NCI-H128 (cell line): ENCODE data around the gene ABLIM2.
"Not testable (repeated sequence)": the region's sequence is repeated elsewhere in the genome, so short reads cannot be mapped to it uniquely, and the experiment has no call there.

Experiments used
- DNase-seq: peaks from one replicate; lab custom pipeline; 2025; ENCODE audit not compliant: unreplicated experiment; lab: John Stamatoyannopoulos, UW

The ABLIM2 gene

DNA sequence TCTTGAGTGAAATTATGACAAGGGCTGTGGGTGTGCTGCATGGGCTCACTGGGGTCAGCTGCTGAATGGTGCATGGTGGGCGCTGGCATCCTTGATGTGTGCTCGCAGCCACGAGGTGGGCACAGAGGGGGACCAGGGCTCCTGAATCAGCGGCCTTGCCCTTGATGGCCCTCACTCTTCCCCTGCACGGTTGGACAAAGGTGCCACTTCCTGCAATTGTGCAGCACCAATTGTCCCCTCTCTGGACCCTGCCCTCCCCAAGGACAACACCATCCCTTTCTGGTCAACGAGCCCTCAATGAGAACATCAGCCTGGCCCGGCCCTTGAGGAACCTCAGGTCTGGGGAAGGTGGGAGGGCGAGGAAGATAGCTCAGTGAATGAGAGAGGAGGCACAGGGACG is 16.1 kb downstream of the ABLIM2 start:
- DNase-seq, result no peak

DNA sequence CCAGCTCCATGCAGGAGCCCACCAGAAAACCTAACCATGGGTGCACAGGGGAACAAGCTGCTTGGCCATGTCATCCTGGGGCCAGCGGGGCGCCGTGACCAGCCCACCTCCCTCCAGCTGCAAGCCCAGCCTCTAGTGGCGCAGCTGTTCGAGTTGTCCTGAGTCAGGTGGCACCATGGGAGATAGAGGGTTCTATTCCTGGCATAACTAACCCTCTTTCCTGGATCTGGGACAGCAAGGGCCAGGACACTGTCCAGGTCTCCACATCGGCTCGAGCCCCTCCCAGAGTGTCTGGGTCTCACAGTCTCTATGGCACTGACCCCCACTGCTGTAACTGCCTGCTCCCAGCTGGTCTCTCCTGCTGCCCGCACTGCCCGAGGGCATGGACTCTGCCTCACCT is 16.7 kb downstream of the ABLIM2 start:
- no peak for DNase-seq

DNA sequence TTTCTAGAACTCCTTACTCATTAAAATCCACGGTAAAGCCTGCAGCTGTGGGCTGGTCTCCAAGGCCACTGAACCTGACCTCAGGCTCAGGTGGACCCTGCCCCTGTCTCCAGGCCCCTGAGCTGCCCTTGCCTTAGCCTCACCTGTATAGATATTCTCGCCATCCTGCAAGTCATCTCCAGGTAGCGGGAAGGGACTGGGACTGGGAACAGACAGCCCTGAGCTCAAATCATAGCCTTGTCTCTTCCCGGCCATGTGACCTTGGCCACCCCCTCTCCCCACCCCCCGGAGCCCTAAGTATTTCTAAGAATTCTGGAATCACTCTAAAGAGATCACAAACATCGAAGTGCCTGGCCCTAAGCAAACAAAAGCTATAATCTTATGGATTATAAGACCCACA is 17.7 kb downstream of the ABLIM2 start:
- DNase-seq, result no peak

DNA sequence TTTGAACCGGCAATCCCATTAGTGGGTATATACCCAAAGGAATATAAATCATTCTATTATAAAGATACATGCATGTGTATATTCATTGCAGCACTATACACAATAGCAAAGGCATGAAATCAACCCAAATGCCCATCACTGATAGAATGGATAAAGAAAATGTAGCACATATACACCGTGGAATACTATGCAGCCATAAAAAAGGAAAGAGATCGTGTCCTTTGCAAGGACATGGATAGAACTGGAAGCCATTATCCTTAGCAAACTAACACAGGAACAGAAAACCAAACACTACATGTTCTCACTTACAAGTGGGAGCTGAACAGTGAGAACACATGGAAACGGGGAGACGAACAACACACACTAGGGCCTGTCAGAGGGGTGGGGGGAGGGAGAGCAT is 18.9 kb downstream of the ABLIM2 start:
- not testable (repeated sequence) for DNase-seq

DNA sequence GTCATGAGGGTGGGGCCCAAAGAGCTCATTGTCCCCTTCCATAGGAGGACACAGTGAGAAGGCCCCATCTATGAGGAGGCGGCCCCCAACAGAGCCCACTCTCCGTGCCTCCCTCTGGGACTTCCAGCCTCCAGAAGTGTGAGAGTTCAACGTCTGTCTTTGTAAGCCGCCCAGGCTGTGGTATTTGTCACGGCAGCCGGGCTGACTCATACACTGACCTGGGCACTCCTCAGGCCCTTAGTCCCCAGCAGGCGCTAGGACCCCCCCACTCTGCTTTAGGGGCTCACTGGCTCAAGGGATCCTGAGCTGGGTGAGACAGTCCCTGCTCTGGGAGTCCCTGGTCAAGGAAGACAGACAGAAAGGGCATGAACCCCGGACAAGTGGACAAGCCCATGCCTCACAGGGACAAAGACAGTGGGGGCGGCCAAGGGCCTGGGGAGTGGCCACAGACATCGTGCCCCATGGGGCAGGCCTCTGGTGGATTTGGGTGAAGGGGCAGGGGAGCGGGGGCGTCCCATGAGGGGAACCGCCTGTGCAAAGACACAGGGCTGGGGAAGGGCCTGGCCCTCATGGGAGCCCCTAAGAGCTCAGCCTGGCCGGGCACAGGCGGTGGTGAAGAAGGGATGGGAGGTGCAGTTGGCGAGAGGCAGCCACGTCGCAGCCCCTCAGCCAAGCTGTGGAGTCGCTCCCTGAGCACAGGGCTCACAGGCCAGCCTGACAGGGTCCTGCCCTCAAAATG is 21.5 kb downstream of the ABLIM2 start:
- no peak for DNase-seq

DNA sequence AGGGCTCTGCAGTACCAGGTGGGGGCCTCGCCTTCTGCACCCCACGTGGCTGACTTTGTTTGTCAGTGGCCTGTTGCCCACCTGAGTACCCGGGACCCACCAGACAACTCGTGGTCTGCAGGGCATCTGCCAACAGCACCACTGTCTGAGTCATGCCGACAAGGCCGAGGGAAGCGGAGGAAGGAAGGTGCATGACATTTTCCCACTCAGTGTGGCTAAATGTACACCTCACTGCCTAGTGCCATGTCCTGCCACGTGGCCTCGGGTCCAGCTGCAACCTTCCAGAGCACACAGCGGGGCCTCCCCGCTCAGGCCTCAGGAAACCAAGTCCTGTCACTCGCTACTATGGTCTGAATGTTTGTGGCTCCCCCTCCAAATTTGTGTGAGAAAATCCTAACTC is 22.1 kb downstream of the ABLIM2 start:
- DNase-seq, result no peak

DNA sequence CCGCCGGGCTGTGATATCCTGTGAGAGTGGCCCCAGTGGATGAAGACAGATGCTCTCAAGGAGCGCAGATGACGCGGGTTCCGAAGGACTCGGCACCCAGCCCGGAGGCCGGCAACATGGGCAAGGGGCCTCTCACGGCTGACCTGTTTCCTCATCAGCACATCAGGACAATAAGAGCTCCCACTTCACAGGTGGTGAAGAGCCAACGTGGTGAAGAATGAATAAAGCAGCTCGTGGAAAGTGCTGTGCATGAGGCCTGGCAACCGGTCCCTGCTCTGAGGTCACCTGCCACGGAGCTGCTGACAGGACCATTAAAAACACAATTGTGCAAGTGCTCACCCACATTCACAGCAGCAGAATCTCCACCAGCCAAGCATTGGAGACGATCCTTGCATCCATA is 22.9 kb downstream of the ABLIM2 start:
- no peak for DNase-seq

DNA sequence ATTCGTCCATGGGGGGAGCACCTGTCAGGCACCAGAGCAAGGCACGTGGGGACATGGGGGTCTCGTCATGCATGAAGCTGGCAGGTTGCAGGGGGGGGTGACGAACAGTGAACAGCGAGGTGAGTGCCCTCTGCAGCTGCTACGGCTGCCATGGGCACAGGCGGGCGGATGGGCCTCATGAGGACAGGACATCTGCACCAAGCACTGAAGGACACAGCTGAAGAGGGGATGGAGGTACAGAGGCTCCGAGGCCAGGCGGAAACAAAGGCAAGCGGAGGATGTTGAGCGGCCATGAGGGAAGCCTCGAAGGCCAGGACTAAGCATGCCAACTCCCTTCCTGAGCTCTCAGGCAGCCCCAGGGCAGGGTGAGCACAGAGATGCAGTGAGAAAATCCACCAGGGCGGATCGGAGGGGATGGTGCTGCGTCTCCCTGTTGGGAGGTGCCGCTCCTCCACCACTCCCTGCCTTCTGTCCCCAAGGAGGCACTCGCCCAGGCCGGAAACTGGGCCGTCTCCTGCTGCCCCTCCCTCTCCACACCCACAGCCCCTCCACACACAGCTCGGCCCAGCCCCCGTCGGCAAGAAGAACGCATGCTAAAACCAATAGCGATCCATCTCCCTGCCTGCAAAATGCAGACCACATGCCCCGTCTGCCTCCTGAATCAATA is 24.6 kb downstream of the ABLIM2 start:
- DNase-seq, result no peak

DNA sequence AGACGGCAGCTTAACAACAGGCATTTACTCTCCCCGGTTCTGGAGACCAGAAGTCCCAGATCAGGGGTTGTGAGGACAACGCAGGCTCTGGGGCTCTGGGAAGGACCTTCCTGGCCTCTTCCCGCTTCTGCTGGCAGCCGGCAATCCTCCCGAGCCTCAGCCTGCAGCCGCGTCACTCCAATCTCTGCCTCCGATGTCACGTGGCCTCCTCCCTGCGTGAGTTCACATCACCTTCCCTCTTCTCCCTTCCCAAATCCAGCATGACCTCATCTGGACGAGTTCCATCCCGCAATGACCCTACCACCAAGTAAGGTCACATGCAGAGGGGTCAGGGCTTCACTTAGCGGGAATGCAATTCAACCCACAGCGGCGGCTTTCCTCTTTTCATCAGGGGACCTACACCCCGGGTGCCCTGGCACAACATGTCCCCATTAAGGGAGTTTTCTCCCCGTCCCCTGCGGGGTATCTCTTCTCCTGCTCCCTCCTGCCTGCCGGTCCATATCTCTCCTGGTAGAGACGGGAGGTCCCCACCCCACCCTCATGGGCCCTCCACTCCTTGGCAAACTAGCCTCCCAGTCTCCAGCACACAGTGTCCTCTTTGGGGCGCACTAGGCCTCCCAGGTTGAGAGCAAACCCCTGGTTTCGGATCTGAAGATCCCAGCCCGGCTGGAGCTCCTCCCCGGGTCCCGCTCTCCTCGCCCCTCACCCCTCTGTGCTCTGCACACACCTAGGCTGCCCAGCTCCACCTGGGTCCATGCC is 25.5 kb downstream of the ABLIM2 start:
- no peak for DNase-seq

DNA sequence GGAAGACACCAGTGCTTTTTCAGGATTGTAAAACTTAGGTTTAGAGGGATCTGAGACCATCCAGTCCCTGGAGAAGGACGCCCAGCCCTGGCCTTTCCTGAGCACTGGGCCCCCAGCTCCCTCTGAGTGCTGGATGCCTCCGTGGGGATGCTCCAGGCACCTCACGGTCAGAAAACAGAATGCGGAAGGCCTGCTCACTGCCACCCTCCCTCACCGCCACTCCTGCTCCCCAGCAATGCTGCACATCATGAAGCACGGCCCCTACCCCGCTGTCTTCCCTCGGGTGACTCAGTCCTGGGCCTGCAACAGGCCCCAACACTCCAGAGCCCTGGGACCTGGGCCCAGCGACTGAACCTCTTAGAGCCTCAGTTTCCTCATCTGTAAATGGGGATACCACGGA is 26.2 kb downstream of the ABLIM2 start:
- no peak for DNase-seq

DNA sequence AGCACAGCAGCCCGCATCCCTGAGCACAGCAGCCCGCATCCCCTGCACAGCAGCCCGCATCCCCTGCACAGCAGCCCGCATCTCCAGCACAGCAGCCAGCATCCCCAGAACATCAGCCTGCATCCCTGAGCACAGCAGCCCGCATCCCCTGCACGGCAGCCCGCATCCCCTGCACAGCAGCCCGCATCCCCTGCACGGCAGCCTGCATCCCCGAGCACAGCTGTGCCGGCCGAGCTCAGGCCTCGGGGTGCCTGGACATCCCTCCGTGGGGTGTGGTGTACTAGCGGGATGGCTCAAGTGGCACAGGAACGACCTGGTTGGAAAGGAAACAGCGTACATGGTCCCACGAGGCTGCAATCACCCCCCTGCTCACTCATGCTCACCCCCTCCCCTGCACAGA is 26.8 kb downstream of the ABLIM2 start:
- DNase-seq, result no peak

DNA sequence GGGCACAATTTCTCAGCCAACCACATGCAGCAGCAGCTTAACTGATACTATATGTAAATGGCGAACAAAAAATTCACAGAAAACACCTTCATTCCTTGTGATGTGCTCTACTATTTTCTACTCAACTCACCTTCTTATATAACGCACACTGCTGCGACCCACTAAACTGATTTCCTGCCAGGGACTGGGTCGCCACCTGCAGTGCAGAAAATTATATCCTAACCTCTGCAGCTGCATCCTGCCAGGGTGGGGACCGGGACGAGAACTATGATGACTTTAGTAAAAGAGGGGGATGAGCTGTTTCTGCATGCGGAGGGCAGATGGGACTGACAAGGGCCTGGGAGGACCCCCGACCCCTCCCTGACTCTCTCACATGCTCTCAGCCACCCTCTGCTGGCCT is 27.4 kb downstream of the ABLIM2 start:
- no peak for DNase-seq

DNA sequence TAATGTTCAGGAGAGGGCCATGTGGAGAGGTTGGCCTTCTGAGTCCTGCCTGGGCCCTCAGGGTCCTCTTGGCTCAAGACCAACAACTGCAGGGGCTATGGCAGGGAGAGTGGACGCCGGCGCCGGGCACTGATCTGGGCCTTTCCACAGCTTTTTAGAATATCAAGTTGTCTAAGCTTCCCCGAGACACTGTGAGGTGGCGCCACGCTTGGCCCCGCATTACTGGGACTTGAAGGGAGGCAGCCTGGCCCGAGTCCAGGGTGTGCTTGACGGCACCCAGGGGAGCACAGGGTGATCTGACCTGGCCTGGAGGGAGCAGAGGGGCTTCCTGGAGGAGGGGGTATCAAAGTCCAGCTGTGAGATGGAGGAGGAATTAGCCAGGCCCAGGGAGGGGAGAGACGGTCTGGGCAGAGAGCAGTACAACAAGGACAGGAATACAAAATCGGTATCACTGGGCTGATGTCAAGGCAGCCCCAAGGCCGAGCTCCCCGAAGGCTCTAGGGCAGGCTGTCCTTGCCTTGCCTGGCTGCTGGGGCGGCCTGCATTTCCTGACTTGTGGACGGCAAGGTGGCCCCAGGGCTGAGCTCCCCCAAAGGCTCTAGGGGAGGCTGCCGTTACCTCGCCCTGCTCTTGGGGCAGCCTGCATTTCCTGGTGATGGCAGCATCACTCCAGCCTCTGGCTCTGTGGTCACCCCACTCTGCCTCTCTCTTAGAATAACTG is 28.1 kb downstream of the ABLIM2 start:
- DNase-seq, result no peak

DNA sequence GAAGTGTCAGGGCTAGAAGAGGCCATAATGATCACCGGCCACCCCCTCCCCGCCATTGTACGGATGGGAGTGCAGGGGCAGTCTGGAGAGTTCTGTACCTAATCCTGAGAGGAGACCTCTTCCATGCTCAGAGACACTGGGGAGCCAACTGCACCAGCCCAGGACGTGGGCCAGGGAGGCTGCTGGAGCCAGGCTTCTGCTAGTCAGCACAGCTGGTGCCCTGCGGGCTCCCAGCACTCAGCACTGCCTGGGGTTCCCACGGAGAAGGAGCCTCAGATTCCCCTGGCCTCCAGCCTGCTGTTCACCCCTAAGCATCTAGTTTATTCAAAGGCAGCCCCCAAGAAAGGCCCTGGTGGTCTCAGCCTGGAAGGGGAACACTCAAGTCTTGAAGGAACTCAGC is 28.8 kb downstream of the ABLIM2 start:
- no peak for DNase-seq

DNA sequence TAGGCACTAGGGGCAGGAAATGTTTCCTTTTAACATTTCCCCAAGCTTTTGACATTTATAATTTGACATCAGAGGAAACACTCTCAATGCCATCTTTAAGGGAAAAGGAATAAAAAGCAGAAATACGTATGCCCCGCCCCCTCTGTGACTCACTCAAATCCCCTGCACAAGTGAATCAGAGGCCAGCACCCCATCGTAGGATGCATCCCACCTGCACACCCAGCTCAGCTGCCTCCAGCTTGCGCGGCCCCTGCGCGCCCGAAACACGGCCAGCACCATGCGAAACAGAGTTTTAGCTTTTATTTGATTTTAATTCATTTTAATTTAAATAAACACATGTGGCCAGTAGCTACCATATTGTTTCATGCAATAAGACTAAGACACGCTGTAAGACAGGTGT is 29.5 kb downstream of the ABLIM2 start:
- DNase-seq, result no peak

DNA sequence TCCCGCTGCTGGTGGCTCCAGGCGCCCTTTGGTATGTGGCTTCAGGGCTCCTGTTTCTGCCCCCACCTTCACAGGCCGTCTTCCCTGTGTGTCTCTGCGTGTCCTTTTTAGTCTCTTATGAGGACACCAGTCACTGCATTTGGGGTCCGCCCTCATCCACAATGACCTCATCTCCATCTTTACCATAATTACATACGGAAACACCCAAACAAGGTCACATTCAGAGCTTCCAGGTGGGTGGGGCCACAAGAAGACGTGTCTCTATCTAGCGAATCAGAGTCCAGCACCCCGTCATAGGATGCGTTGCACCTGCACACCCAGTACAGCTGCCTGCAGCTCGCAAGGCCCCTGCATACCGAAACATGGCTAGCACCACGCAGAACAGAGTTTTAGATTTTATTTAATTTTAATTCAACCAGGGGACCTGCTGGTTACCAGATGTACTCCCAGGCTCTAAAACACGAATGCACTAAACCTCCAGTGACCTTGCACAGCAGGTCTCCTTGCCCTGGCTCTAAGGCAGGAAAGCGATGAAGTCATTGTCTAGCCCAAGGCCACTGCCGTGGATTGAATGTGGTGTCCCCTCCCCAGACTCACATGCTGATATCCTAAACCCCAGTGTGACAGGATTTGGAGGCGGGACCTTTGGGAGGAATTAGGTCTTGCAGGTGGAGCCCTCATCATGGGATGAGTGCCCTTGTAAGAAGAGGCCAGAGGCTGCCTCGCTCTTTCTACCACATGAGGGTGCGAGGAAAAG is 30.3 kb downstream of the ABLIM2 start:
- no peak for DNase-seq

DNA sequence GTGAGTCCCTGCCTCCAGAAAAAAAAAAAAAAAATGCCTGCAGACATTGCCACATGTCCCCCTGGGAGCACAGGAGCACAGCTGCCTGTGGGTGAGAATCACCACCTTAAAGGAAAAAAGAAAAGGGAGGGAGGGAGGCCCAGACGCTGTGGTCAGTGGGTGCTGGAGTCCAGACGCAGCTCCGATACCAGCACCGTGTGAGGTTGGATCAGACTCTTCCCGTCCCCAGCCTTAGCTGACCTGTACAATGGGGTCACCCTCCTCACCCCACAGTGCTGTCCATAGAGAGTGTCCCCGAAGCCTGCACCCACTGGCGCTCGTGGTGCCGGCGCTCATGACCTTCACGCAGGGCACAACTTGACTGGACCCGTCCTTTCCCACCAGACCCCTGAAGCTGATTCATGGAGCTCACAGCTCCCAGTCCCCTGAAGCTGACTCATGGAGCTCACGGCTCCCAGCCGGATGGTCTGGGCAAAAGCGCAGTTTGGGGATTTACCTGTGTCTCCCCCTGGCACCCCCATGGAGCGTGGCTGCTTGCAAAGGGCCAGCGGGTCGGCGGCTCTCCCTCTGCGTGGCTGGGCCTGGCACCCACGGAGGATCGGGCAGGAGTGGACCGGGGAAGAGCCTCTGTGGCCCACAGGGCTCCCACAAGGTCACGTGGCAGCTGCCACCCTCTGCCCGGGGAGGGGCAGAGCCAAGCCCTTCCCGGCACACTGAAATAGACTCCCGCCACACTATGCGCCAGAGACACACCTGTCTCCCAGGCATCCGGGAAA is 31.4 kb downstream of the ABLIM2 start:
- DNase-seq, result no peak

DNA sequence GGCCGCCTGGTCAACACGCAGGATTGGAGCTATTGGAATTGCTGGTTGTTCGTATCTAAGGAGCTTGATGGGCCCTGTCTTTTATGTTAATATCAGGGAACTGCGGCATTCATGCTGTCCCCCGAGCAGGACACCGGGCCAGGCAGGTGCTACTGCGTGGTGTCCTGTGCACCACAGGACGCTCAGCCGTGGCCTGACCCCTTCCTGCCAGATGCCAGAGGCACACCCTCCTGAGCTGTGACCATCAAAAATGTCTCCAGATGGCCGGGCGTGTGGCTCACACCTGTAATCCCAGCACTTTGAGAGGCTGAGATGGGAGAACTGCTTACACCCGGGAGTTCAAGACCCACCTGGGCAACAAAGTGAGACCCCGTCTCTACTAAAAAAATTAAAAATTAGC is 32.1 kb downstream of the ABLIM2 start:
- no peak for DNase-seq

DNA sequence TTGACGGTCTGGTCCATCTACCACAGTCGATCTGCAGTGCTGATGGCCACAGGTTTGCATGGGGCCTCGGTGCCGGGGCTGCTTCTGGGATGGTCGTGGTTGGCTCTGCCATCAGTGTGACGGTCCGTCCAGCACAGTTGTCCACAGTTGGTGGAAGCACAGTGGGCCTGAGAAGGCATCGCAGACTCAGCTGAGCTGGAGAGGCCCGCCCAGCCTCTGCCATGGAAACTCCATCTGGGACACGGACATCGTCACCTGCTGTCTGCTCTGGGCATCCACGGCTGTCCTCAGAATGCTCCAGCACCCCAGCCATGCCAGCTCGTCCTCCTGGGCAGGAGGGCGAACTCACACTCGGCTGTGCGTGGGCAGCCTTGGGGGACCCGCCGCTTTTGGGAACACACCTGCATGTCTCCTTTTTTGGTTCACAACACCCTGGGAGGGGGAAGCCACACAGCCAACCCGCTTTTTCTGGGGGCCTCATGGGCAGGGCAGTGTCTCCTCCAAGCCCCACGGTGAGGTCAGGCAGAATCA is 33.0 kb downstream of the ABLIM2 start:
- no peak for DNase-seq

DNA sequence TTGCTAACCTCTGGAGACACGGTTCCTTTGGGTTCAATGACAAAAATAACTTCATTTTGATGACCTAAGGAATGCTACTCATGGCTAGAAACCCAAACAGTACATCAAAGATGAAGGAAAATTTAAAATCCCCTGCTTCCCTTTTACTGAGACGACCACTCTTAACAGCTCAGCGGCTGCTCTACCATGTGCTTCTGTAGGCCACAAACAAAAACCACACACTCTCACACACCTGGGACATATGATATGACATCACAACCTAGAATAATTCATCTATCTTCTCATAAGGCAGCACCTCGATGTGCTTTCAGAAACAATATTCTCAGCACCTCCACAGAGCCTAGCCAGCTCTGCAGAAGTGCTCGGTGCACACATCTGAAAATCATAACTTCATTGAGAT is 34.7 kb downstream of the ABLIM2 start:
- no peak for DNase-seq
